ENCODE measurements around the gene KCTD16.

DNA sequence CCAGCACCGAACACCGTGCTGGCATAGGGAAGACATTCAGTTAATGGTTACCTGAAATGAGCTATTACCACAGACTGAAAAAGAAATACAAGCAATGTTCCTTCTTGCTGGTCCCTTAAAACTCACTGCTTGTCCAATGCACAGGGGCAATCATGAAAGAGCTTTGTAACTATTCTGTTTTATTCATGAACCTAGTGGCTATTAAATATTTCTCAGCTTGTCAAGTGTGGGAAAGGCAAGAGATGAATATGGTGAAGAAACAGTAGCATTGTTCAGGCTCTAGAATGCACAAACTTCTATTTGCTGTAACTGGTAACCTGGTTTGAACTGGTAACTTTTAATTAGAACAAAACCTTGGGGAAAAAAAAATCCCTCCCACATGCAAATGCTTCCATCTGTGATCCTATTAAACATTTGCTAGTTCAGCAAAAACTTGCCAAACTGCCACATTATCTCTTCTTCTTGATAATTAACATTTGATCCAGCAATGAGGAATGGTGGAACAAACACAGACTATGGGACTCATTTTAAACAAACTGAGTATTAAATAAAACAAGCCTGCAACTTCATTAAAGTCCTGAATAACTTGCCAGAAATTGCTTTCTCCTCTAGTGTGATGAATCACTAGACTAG, 36.4 kb upstream of the KCTD16 start:
- TF ChIP-seq, protein P1, sequence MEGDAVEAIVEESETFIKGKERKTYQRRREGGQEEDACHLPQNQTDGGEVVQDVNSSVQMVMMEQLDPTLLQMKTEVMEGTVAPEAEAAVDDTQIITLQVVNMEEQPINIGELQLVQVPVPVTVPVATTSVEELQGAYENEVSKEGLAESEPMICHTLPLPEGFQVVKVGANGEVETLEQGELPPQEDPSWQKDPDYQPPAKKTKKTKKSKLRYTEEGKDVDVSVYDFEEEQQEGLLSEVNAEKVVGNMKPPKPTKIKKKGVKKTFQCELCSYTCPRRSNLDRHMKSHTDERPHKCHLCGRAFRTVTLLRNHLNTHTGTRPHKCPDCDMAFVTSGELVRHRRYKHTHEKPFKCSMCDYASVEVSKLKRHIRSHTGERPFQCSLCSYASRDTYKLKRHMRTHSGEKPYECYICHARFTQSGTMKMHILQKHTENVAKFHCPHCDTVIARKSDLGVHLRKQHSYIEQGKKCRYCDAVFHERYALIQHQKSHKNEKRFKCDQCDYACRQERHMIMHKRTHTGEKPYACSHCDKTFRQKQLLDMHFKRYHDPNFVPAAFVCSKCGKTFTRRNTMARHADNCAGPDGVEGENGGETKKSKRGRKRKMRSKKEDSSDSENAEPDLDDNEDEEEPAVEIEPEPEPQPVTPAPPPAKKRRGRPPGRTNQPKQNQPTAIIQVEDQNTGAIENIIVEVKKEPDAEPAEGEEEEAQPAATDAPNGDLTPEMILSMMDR (IDR thresholded peaks at IDR 0.05): no peak
- TF ChIP-seq POLR2A (IDR thresholded peaks at IDR 0.05): no peak

All from uterus (tissue), 2 donors.